Ovary (tissue), 9 donors: ENCODE measurements around the gene RPS6KB2. TPM values are rescaled to one million over a fixed set of nuclear protein-coding genes. Genes with fewer than 3 reads are reported as not detected.
A peak's percentile ranks its signal among the peaks of the same experiment; 100 is the strongest.

Source experiments
- DNase-seq, 5 donors: peaks; one replicate each; pipeline ENCODE4 v3.0.0-alpha.2; 2019 to 2020
- H3K27ac ChIP-seq, 2 donors: fragments of 200-600 bp; one replicate each; pipeline versions ENCODE4 v1.5.1 to v1.8.0; 2019 to 2022
- H3K27me3 ChIP-seq: fragments of 200-600 bp; one replicate; pipeline ENCODE4 v1.8.0; 2022
- H3K36me3 ChIP-seq: fragments of 200-600 bp; sonication (generic); one replicate; pipeline ENCODE4 v1.5.1; 2019
- H3K4me1 ChIP-seq: one replicate; pipeline ENCODE4 v1.8.1; 2013; ENCODE audit warnings: mild to moderate bottlenecking, moderate library complexity; ENCODE audit not compliant: insufficient read depth
- H3K4me3 ChIP-seq: fragments of 200-600 bp; sonication (generic); one replicate; pipeline ENCODE4 v1.5.1; 2017
- H3K9me3 ChIP-seq, 2 donors: fragments of 200-600 bp in 1 of 2; sonication (generic) in 1 of 2; one replicate each; pipeline versions ENCODE4 v1.5.1 to v1.8.1; 2013 to 2019; ENCODE audit warnings: mild to moderate bottlenecking in 1 of 2, moderate library complexity in 1 of 2
- EP300 ChIP-seq: sonication (generic); formaldehyde crosslinking; IDR thresholded peaks from one replicate; pipeline ENCODE4 v1.6.1; 2017; ENCODE audit warnings: antibody characterized with exemption
- POLR2A ChIP-seq: fragments of 450-650 bp; IDR thresholded peaks from one replicate; pipeline ENCODE4 v1.6.1; 2017; ENCODE audit warnings: antibody characterized with exemption, mild to moderate bottlenecking, moderate library complexity
- WGBS, 3 donors: extraction: QIAGEN DNeasy Blood & Tissue Kit in 1 of 3; methylation state at CpG; one replicate each; pipeline versions ENCODE4 v1.1.5 to v1.1.7; 2013 to 2017; 5-methylcytosine and 5-hydroxymethylcytosine counted together
- intact Hi-C, 4 donors: fragments of 100-400 bp; cut with DNase I; formaldehyde crosslinking; loops; one replicate each; pipeline versions ENCODE4 v1.11.0 to v1.15.1; 2022 to 2023
- polyA plus RNA-seq, 2 donors: library from polyadenylated mRNA; stranded (reverse); fragments of 200-250 nt in 1 of 2; fragments of 350-450 nt in 1 of 2; fragmentation: Illumina TruSeq in 1 of 2; extraction: RNeasy Lipid Tissue Mini Kit (QIAGEN cat#74804) in 1 of 2; gene quantifications; one replicate each; pipeline ENCODE4 v1.2.3, GENCODE V29; 2013 to 2014
- total RNA-seq, 7 donors: library from RNA; depleted of rRNA in 2 of 7; stranded (reverse); fragments of >200 nt in 2 of 7; fragmentation: NEBNext Ultra II Directional in 3 of 7; extraction: Animal tissue kit (Norgen Biotek cat#: 25700) in 3 of 7; gene quantifications; one replicate each; pipeline versions ENCODE4 v1.1.0 to v1.2.4, GENCODE V29; 2016 to 2023
- TF ChIP-seq, protein P1 (sequence below), 3 donors: fragments of 450-650 bp in 2 of 3; fragments of 200-600 bp in 1 of 3; IDR thresholded peaks; one replicate each; pipeline versions ENCODE4 v1.5.1 to v1.8.0; 2016 to 2022; ENCODE audit warnings: antibody characterized with exemption in 3 of 3, mild to moderate bottlenecking in 1 of 3
- donor health status: DM: no; HTN: no; CAD: no; lungs with moderate emphysema.
- donor health status: DM: no; HTN: no; CAD: no.
- donor health status: Bipolar disorder and iron deficiency.
- donor health status: DM: yes; HTN: yes; CAD: no.
- donor health status: DM: no; HTN: no; CAD: no.
- donor health status: DM: yes; HTN: yes; CAD: no.

RPS6KB2 gene
- total and polyA plus RNA-seq, 9 donors: 10.4 to 38.6 (median 33.1) TPM

DNA sequence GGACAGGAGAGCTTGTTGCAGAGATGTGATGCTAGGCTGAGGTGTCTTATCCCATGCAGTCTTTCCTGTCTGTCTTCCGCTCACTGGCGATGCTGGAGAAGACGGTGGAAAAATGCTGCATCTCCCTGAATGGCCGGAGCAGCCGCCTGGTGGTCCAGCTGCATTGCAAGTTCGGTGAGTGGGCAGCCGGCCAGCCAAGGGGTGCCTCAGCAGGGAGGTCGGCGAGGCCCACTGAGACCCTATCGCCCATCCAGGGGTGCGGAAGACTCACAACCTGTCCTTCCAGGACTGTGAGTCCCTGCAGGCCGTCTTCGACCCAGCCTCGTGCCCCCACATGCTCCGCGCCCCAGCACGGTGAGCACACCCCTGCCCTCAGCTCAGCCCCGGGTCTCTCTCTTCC, 34.9 kb upstream of the RPS6KB2 start:
- Histone ChIP-seq H3K4me1 (peaks cover 3% of the 10 kb centered on the region), H3K9me3 (no peaks in the 10 kb centered on the region), H3K4me3 (no peak overlapping the region), H3K27me3 (no peaks in the 10 kb centered on the region), H3K36me3 (no peaks in the 10 kb centered on the region), H3K27ac (no peak overlapping the region)
- TF ChIP-seq EP300 (no peak), POLR2A (no peak)
- TF ChIP-seq, protein P1, sequence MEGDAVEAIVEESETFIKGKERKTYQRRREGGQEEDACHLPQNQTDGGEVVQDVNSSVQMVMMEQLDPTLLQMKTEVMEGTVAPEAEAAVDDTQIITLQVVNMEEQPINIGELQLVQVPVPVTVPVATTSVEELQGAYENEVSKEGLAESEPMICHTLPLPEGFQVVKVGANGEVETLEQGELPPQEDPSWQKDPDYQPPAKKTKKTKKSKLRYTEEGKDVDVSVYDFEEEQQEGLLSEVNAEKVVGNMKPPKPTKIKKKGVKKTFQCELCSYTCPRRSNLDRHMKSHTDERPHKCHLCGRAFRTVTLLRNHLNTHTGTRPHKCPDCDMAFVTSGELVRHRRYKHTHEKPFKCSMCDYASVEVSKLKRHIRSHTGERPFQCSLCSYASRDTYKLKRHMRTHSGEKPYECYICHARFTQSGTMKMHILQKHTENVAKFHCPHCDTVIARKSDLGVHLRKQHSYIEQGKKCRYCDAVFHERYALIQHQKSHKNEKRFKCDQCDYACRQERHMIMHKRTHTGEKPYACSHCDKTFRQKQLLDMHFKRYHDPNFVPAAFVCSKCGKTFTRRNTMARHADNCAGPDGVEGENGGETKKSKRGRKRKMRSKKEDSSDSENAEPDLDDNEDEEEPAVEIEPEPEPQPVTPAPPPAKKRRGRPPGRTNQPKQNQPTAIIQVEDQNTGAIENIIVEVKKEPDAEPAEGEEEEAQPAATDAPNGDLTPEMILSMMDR (IDR thresholded peaks at IDR 0.05): no peak
- peak in 2 of 5 donors; percentile 57 to 60 for DNase-seq
- intact Hi-C loops: loop anchor here in 1 of 4 donors (10.0 kb wide), 1 partner anchor 119 kb away; no protein-coding TSS in a partner anchor
- WGBS, 3 donors: 89 to 91% (median 91%) methylated on average over 18 of the region's 18 CpGs

DNA sequence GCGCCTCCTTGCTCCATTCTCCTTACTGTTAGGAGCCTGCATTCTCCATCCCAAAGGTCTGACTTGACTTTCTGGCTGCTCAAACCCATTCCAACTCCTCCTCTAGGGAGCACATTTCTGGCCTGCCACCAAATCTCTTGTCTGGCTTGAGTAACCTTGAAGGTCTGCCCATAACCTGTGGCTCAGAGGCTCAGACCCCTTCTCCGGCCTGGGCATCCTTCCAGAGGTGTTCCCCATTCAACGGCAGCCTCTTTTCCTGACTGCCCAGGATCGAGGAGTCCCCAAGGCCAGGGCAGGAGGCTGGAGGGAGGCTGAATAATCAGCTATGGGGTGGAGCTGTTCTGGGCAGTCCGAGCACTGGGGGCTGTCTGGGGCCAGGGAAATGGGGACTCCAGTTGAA, 34.3 kb upstream of the RPS6KB2 start:
- DNase-seq: no peak
- 45 to 60% (median 51%) methylated on average over 5 of the region's 5 CpGs for WGBS, 3 donors
- no peaks in the 10 kb centered on the region for H3K36me3 ChIP-seq
- no peak for TF ChIP-seq EP300
- TF ChIP-seq, protein P1 (IDR thresholded peaks at IDR 0.05): no peak
- H3K4me3 ChIP-seq: no peak overlapping the region
- H3K9me3 ChIP-seq: no peaks in the 10 kb centered on the region
- H3K27me3 ChIP-seq: no peaks in the 10 kb centered on the region
- H3K27ac ChIP-seq: no peak overlapping the region
- intact Hi-C loops: loop anchor here in 1 of 4 donors (10.0 kb wide), 1 partner anchor 119 kb away; no protein-coding TSS in a partner anchor
- H3K4me1 ChIP-seq: peaks cover 3% of the 10 kb centered on the region

DNA sequence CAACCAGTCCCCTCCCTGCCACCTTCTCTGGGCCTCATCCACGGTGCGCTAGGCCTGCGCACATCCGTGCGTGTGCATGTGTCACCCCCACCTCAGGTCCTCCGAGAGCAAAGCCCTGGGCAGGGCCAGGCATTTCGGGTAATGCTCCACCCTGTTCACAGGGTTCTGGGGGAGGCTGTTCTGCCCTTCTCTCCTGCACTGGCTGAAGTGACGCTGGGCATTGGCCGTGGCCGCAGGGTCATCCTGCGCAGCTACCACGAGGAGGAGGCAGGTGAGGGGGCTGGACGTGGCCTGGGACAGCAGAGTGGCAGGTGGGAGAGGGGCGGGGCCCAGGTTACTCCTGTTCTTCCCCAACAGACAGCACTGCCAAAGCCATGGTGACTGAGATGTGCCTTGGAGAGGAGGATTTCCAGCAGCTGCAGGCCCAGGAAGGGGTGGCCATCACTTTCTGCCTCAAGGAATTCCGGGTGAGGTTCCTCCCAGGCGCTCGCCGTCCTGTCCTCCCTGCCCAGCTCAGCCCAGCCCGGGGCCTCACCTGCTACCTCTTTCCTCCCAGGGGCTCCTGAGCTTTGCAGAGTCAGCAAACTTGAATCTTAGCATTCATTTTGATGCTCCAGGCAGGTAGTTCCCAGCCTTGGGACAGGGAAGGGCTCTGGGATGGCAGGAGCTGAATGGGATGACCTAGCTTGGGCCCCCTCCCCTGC, 32.6 kb upstream of the RPS6KB2 start:
- Histone ChIP-seq H3K36me3 (no peaks in the 10 kb centered on the region), H3K4me1 (peaks cover 3% of the 10 kb centered on the region), H3K27ac (no peak overlapping the region), H3K27me3 (no peaks in the 10 kb centered on the region), H3K9me3 (no peaks in the 10 kb centered on the region), H3K4me3 (no peak overlapping the region)
- intact Hi-C loops: loop anchor here in 2 of 4 donors (5.0 to 10.0 kb wide), 3 partner anchors 72 to 121 kb away; partner anchors contain the start of genes CDK2AP2 (in 1 of the 2), PITPNM1 (in 1 of the 2) and TMEM134 (in 1 of the 2)
- TF ChIP-seq, protein P1 (IDR thresholded peaks at IDR 0.05): no peak
- TF ChIP-seq POLR2A (no peak), EP300 (no peak)
- WGBS, 3 donors: 75 to 82% (median 76%) methylated on average over 19 of the region's 19 CpGs
- DNase-seq: no peak

DNA sequence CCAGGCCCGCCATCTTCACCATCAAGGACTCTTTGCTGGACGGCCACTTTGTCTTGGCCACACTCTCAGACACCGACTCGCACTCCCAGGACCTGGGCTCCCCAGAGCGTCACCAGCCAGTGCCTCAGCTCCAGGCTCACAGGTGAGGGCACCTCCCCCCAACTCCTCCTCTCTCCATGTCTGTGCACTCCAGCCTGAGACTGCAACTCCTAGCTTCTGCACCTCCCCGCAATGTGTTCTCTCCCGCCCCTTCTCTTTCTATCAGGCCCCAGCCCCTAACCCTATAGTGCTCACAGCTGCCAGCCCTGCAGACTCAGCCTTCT, 32.1 kb upstream of the RPS6KB2 start:
- no peak overlapping the region for H3K27ac ChIP-seq
- no peaks in the 10 kb centered on the region for H3K27me3 ChIP-seq
- no peak overlapping the region for H3K4me3 ChIP-seq
- no peaks in the 10 kb centered on the region for H3K36me3 ChIP-seq
- peaks cover 3% of the 10 kb centered on the region for H3K4me1 ChIP-seq
- DNase-seq: no peak
- no peaks in the 10 kb centered on the region for H3K9me3 ChIP-seq
- TF ChIP-seq EP300: no peak
- TF ChIP-seq, protein P1 (IDR thresholded peaks at IDR 0.05): no peak
- TF ChIP-seq POLR2A: no peak
- 84 to 93% (median 88%) methylated on average over 7 of the region's 7 CpGs for WGBS, 3 donors
- intact Hi-C loops: loop anchor here in 2 of 4 donors (5.0 to 10.0 kb wide), 3 partner anchors 71 to 121 kb away; partner anchors contain the start of genes CDK2AP2 (in 1 of the 2), PITPNM1 (in 1 of the 2) and TMEM134 (in 1 of the 2)
